NCI-H146 treated with DMSO at 0.1 percent for 48 hours (cell line): ENCODE results near the gene YOD1.

Experiments
- DNase-seq: peaks from one replicate; lab custom pipeline; 2025; ENCODE audit not compliant: unreplicated experiment; lab: John Stamatoyannopoulos, UW

YOD1 gene

DNA sequence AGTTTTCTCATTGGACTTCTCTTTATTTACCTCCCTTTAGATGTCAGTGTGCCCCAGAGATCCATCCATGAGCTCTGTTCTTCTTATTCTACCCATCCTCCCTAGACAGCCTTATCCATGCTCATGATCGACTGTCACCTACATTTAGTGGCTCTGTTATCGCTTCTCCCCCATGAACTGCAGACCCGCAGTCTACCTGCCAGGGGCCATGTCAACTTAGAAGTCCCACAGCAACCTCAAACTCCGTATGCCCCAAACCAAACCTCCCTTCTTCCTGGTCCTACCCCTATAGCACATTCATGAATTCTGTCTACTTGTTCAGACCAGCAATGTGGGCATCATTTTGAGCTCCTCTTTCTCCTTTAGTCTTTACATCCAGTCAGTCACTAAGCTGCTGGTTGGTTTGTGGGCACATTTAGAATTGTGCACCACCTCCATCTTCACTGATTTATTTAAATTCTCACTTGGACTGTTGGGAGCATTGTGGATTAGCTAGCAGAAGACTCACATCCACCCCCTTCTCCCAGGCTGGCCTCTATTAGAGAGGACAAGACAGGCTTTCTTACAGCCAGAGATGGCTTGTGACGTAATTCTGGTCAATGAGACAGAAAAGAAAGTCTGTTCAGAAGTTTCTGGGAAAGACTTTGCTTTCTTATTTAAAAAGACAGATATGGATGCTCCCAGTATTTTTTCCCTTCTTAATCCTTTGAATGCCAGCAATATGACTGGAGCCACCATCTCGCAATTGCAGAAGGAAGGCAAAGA is 37.5 kb downstream of the YOD1 start:
- no peak for DNase-seq

- no peak for DNase-seq
Measured at GRCh38 chr1:207010726-207011125, 40.3 kb downstream of the YOD1 start.

GRCh38 chr1:207009945-207010344 is 41.1 kb downstream of the YOD1 start:
- DNase-seq, result no peak

DNA sequence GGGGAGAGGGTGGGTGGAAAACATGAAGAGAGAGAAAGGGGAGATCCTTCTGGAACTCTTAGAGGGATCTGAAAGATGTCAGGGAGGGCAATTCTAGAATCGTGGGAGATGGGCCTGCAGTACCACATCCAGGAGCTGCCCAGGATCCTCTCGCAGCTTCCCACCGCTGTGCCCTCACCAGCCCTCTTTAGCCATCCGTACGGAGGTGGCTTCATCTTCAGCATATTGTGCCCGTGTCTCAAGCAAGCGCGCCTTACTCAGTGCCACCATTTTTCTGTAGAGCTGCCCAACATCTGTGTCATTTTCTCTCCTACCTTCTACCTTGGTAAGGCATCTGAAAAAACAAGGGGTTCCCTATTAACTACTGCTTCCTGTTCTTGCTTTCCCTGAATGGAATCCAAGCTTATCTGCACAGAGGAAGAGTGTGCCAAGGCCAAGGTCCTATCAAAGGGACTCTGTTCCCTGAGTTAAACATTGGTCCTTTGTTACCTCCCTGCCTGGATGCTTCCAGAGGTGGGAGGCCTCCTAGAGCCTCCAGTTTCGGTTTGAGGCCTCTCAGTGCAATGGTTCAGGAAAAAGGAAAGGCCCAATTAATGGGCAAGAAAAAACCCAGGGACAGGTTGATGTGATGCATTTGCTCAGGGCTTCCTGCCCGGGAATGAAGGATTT is 41.7 kb downstream of the YOD1 start:
- no peak for DNase-seq

- no peak for DNase-seq
Measured at GRCh38 chr1:207007352-207008033, 43.5 kb downstream of the YOD1 start.

- DNase-seq, result no peak
Measured at GRCh38 chr1:207006914-207007313, 44.1 kb downstream of the YOD1 start.

DNA sequence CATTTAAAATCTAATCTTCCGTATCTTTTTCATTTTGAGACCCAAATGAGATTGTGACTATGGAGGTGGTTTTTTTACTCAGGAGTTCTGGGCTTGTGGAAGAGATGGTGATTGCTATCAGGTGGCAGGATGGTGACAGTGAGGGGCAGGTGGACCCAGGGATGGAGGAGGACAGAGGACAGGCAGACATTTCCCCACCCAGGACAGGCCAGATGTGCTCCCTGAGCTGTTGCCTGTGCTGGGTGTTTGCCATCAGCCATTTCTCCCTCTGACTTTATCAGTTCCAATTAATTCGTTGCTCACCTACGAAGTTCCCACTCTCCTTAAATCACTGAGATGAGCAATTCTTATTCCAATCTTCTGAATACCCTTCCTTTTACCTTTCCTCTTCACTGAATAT is 44.9 kb downstream of the YOD1 start:
- DNase-seq, result no peak

DNA sequence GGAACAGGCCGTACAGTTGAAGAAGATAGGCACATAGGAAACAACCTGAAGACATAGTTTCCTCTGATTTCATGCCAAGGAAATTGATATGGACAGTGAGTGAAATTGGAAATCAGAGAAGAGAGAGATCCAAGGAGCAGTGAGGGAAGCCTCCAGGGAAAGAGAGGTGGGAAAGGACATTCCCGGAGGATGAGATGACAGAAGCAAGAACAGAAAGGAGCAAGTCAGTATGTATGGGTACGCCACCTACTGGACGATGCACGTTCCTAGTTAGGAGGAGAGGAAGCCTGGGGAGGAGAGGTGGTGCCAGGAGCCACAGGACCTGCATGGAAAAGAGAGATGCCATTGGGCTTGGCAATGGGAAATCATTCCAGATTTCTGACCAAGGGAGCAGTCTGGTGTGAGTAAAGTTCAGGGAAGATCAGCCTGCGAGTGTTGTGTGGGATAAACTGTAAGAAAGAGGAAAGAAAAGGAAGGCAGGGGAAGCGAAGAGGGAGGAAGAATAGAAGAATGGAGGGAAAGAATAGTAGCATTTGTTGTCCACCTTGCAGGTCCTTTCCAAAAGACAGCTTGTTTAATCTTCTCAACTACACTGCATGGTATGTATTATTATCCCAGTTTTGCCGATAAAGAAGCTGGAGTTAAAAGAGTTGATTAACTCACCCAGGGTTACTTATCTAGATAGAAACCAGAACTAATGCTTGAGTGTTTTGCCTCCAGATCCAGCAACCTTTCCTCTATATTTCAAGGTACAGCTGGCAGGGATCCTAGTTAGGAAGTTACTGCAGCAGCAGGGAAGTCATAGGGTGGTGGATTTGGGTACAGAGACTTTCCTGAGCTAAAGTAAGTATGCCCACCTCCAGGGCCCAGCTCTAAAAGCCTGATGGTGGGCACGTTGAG is 45.8 kb downstream of the YOD1 start:
- peak; percentile 7 for DNase-seq

DNA sequence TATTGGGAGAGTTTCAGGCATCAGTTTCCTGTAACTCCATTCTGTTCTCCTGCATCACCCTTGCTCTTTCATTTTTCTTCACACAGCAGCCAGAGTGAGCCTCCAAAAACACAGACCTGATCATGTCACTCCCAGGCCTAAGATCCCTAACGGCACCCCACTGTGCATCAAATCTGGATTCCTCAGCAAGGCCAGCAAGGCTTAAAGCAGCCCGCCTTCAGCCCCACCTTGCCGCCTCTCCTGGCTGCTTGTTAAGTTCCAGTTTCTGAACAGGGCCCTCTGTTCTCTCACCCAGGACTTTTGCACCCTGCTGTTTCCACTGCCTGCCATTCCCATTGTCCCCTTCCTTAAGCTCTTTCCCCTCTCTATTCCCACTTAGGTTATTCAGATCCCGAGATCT is 47.8 kb downstream of the YOD1 start:
- DNase-seq, result no peak

DNA sequence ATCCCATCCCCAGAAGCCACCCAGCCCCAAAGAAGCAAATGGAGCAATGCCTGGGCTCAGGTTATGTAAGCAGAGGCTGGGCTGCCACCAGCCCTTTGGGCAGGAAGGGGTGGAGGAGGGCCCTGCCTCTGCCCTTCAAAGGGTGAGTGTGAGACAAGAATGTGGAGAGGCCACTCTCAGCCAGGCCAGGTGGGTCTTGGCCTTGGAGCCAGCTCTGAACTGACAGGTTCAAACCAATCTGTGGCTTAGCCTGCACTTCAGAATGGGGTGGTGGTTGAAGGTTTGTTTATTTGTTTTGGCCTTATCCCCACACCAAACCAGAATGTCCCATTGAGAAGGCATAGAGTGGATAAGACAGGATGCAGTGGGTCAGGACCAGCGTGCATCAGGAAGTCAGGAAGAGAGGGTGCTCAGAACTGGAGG is 48.3 kb downstream of the YOD1 start:
- no peak for DNase-seq

DNA sequence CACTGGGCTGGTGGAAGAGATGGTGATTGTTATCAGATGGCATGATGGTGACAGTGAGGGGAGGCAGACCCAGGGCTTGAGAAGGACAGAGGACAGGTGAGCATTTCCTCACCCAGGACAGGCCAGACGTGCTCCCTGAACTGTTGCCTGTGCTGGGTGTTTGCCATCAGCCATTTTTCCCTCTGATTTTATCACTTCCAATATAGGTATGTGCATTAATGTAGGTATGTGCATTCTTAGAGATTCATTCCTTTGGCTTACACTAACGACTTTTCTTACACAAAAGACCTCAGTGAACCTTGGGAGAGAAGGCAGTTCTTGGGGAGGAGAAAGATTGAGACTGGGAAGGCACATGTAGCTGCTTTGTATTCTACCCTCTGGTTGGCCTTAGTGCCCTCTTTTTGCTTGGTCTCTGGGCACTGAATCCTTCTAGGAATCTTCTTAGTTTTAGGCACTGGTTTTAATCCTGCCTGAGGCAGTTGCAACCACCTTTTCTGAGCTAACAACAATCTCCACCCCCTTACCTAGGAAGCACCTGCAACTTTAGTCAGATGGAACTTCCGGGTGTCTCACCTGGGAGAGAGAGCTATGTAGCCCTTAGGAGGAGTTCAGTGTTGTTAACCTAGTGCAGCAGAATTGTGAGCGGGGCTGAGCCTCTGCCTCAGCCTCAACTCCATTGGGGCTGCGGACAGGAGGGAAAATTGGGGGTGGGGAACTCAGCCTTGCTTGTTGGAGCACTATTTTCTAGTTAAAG is 49.3 kb downstream of the YOD1 start:
- no peak for DNase-seq

GRCh38 chr1:207000651-207001291 is 50.2 kb downstream of the YOD1 start:
- no peak for DNase-seq

GRCh38 chr1:206998816-206999215 is 52.2 kb downstream of the YOD1 start:
- no peak for DNase-seq
